NCI-H460 (cell line): ENCODE measurements around the gene C10orf62. TPM values are rescaled to one million over a fixed set of nuclear protein-coding genes. Genes with fewer than 3 reads are reported as not detected.
A peak's percentile ranks its signal among the peaks of the same experiment; 100 is the strongest.
"Not testable (repeated sequence)": the region's sequence is repeated elsewhere in the genome, so short reads cannot be mapped to it uniquely, and the experiment has no call there.

Experiments
- DNase-seq: peaks from one replicate; pipeline ENCODE4 v3.0.0-alpha.2; 2016; ENCODE audit warnings: low read depth; ENCODE audit errors: extremely low read depth
- total RNA-seq: library from RNA; depleted of rRNA; stranded (reverse); fragments of >200 nt; shearing (Covaris generic); gene quantifications from 2 replicates; pipeline ENCODE4 v1.2.3, GENCODE V29; 2014; rRNA removed

C10orf62 gene
- total RNA-seq, 1 experiment from 2014 or later: 0.12 TPM

GRCh38 chr10:97618285-97618684, 28.8 kb downstream of the C10orf62 start:
- no peak for DNase-seq

- no peak for DNase-seq
Measured at GRCh38 chr10:97618733-97619132, 29.2 kb downstream of the C10orf62 start.

GRCh38 chr10:97623277-97623676, 33.8 kb downstream of the C10orf62 start:
- DNase-seq: no peak

- no peak for DNase-seq
Measured at GRCh38 chr10:97627731-97628130, 38.2 kb downstream of the C10orf62 start.

GRCh38 chr10:97628228-97628627, 38.7 kb downstream of the C10orf62 start:
- DNase-seq: no peak

- DNase-seq: no peak
Measured at GRCh38 chr10:97629289-97629688, 39.8 kb downstream of the C10orf62 start.

- no peak for DNase-seq
Measured at GRCh38 chr10:97631098-97631497, 41.6 kb downstream of the C10orf62 start.

GRCh38 chr10:97632949-97633884, 43.7 kb downstream of the C10orf62 start, which contains the start of gene MORN4:
TSS of gene MORN4 (minus strand) at chr10:97633500. CDS start at chr10:97619653, 13,847 bp downstream.
- peak; percentile 93 for DNase-seq

GRCh38 chr10:97633921-97634320, 44.4 kb downstream of the C10orf62 start:
- peak; percentile 45 for DNase-seq

GRCh38 chr10:97635577-97635976, 46.1 kb downstream of the C10orf62 start:
- no peak for DNase-seq

GRCh38 chr10:97639090-97639489, 49.6 kb downstream of the C10orf62 start:
- not testable (repeated sequence) for DNase-seq

GRCh38 chr10:97640174-97640867, 50.8 kb downstream of the C10orf62 start, which contains the start of gene PI4K2A:
TSS of gene PI4K2A (plus strand) at chr10:97640671. CDS start at chr10:97640743, 72 bp downstream.
- DNase-seq: peak; percentile 99

Other genes starting within 250 kb of the C10orf62 start
- gene RRP12, start 188.4 kb upstream of the C10orf62 start, total RNA-seq: 62.6 and 66.8 TPM in 2 replicates
- 432 and 436 TPM in 2 replicates for gene PGAM1, start 163.5 kb upstream of the C10orf62 start, total RNA-seq
- 85.8 and 96.3 TPM in 2 replicates for gene EXOSC1, start 143.7 kb upstream of the C10orf62 start, total RNA-seq
- gene ZDHHC16, start 143.5 kb upstream of the C10orf62 start, total RNA-seq: 34.3 and 35.4 TPM in 2 replicates
- gene MMS19, start 91.3 kb upstream of the C10orf62 start, total RNA-seq: 61.4 and 63.2 TPM in 2 replicates
- gene UBTD1, start 90.8 kb upstream of the C10orf62 start, total RNA-seq: 3.4 and 3.8 TPM in 2 replicates
- 2.0 and 3.1 TPM in 2 replicates for gene ANKRD2, start 16.9 kb upstream of the C10orf62 start, total RNA-seq
- 1.4 TPM in 2 replicates for gene HOGA1, start 5.3 kb upstream of the C10orf62 start, total RNA-seq
- gene MORN4, start 43.8 kb downstream of the C10orf62 start, total RNA-seq: 13.3 and 19.5 TPM in 2 replicates
- 13.4 and 13.7 TPM in 2 replicates for gene PI4K2A, start 51.0 kb downstream of the C10orf62 start, total RNA-seq
- gene AVPI1, start 97.5 kb downstream of the C10orf62 start, total RNA-seq: 147 and 192 TPM in 2 replicates
- gene MARVELD1, start 124.0 kb downstream of the C10orf62 start, total RNA-seq: 20.1 and 23.1 TPM in 2 replicates
- gene ZFYVE27, start 147.4 kb downstream of the C10orf62 start, total RNA-seq: 22.5 and 26.0 TPM in 2 replicates
- gene SFRP5, start 182.3 kb downstream of the C10orf62 start, total RNA-seq: not detected in 2 replicates